Measurements from ENCODE around the gene METTL14. TPM values are rescaled to one million over a fixed set of nuclear protein-coding genes. Genes with fewer than 3 reads are reported as not detected.

Gene METTL14
- total RNA-seq, 3 donors from 2014 or later (not counting 1 experiment from before 2014, with no cell fraction given) = 50.2 to 57.5 (median 51.9) TPM

DNA sequence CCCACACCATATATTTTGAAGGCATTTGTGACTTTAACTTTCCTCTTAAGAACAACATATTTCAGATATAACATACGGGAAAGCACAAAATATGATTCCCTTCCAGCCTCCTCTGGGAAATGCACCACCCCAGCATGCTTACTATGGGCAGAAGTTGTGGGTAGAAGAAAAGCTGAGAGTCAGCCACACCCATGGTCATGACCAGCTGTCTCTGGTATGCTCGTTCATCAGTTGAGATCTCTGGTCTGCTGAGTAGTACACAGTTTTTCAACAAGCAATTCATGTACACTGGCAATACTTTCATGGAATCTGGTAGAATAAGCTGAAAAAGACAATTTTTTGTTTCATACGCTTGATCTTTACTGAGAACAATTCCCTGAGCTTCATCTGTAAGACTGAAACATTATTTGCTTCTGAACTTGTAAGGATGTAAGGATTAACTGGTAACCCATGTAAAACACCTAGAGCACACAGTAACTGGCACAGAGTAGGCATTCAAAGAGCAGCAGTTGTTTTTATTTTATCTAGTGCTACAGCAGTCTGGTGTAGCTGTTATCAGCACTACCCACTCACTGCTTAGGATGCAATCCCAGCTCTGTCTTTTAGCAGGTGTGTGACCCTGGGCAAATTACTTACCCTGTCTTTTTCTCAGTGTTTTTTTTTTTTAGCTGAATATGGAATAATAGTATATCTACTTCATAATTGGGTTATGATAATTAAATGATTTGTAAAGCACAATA lies 47.6 kb downstream of the METTL14 start:
- H3K9me3 Mint-ChIP-seq = no peaks in the 10 kb centered on the region
- peaks cover 53% of the 10 kb centered on the region for H3K36me3 ChIP-seq (ENCODE audit: control insufficient read depth, insufficient read depth, low read length)
- no peaks in the 10 kb centered on the region for H3K4me1 ChIP-seq (ENCODE audit: control insufficient read depth, insufficient read depth, low read length)
- no peak overlapping the region for H3K27ac ChIP-seq (ENCODE audit: low read length)
- no peaks in the 10 kb centered on the region for H3K27me3 ChIP-seq (ENCODE audit: control insufficient read depth, insufficient read depth, low read length)
- DNase-seq = no peak
- no peaks in the 10 kb centered on the region for H3K4me1 Mint-ChIP-seq
- ATAC-seq = no peak
- H3K4me3 Mint-ChIP-seq = no peak overlapping the region
- 91% methylated on average over 3 of the region's 3 CpGs for WGBS (ENCODE audit: insufficient coverage)
- peaks cover 9% of the 10 kb centered on the region for H3K36me3 Mint-ChIP-seq
- H3K27ac Mint-ChIP-seq = no peak overlapping the region
- intact Hi-C loops (cut with micrococcal nuclease) = no loop called here
- no peaks in the 10 kb centered on the region for H3K27me3 Mint-ChIP-seq (ENCODE audit: low read depth in 2 of 2)
- TF ChIP-seq CTCF (IDR thresholded peaks at IDR 0.05) = no peak
- no peak overlapping the region for H3K4me3 ChIP-seq (ENCODE audit: low read length)
- H3K9me3 ChIP-seq (ENCODE audit: control insufficient read depth, insufficient read depth, low read length) = no peaks in the 10 kb centered on the region

GRCh38 chr4:118734491-118735205 lies 49.5 kb downstream of the METTL14 start:
- H3K36me3 Mint-ChIP-seq = peaks cover 12% of the 10 kb centered on the region

DNA sequence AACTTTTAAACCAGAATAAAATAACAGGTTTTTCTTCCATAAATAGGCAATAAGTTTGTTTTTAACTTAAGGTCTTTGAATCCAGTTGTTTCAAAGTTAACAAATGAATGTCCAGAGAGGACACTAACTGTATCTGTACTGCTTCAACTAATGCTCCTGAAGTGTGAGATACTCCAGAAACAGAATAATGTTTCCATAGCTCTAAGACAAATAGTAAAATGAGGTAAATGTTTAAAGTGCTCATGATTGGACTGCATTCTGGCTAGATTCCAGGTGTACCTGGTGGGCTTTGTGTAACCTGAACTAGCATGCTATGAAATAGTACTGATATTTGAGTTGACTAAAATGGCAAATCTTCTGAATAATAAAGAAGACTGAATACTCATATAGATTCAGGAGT lies 51.7 kb downstream of the METTL14 start:
- intact Hi-C loops (cut with micrococcal nuclease) = no loop called here
- H3K9me3 Mint-ChIP-seq = no peaks in the 10 kb centered on the region
- no peak overlapping the region for H3K4me3 Mint-ChIP-seq
- TF ChIP-seq CTCF (IDR thresholded peaks at IDR 0.05) = no peak
- no peak overlapping the region for H3K27ac ChIP-seq (ENCODE audit: low read length)
- H3K4me1 Mint-ChIP-seq = no peaks in the 10 kb centered on the region
- H3K27me3 Mint-ChIP-seq (ENCODE audit: low read depth in 2 of 2) = no peaks in the 10 kb centered on the region
- H3K4me1 ChIP-seq (ENCODE audit: control insufficient read depth, insufficient read depth, low read length) = no peaks in the 10 kb centered on the region
- H3K27ac Mint-ChIP-seq = no peak overlapping the region
- H3K36me3 ChIP-seq (ENCODE audit: control insufficient read depth, insufficient read depth, low read length) = peaks cover 52% of the 10 kb centered on the region
- H3K36me3 Mint-ChIP-seq = peaks cover 12% of the 10 kb centered on the region
- H3K9me3 ChIP-seq (ENCODE audit: control insufficient read depth, insufficient read depth, low read length) = no peaks in the 10 kb centered on the region
- H3K4me3 ChIP-seq (ENCODE audit: low read length) = no peak overlapping the region
- DNase-seq (no peak), ATAC-seq (no peak)
- H3K27me3 ChIP-seq (ENCODE audit: control insufficient read depth, insufficient read depth, low read length) = no peaks in the 10 kb centered on the region

More at GRCh38 chr4:118734491-118735205, 49.5 kb downstream of the METTL14 start:
- DNase-seq (no peak), ATAC-seq (no peak)
- Mint-ChIP-seq H3K4me1 (no peaks in the 10 kb centered on the region), H3K4me3 (no peak overlapping the region), H3K9me3 (no peaks in the 10 kb centered on the region), H3K27ac (no peak overlapping the region), H3K27me3 (ENCODE audit: low read depth in 2 of 2) (no peaks in the 10 kb centered on the region)
- Histone ChIP-seq H3K4me3 (ENCODE audit: low read length) (no peak overlapping the region), H3K27me3 (ENCODE audit: control insufficient read depth, insufficient read depth, low read length) (no peaks in the 10 kb centered on the region), H3K36me3 (ENCODE audit: control insufficient read depth, insufficient read depth, low read length) (peaks cover 57% of the 10 kb centered on the region), H3K4me1 (ENCODE audit: control insufficient read depth, insufficient read depth, low read length) (no peaks in the 10 kb centered on the region), H3K27ac (ENCODE audit: low read length) (no peak overlapping the region), H3K9me3 (ENCODE audit: control insufficient read depth, insufficient read depth, low read length) (no peaks in the 10 kb centered on the region)
- no peak for TF ChIP-seq CTCF (IDR thresholded peaks at IDR 0.05)
- intact Hi-C loops (cut with micrococcal nuclease) = no loop called here
- WGBS (ENCODE audit: insufficient coverage) = 98% methylated on average over 4 of the region's 7 CpGs

Measured in natural killer cell (primary cell).